Stimulated activated CD4-positive, alpha-beta T cell treated with anti-CD3 and anti-CD28 coated beads, TNF-alpha, amount 100 ng/mL, for 48 hours (primary cell): ENCODE data around the gene NAA40.

Experiments
- DNase-seq, 3 donors: peaks; one replicate each; pipeline ENCODE4 v3.0.0-alpha.2; 2020; ENCODE audit warnings: low read depth in 3 of 3

NAA40 gene

DNA sequence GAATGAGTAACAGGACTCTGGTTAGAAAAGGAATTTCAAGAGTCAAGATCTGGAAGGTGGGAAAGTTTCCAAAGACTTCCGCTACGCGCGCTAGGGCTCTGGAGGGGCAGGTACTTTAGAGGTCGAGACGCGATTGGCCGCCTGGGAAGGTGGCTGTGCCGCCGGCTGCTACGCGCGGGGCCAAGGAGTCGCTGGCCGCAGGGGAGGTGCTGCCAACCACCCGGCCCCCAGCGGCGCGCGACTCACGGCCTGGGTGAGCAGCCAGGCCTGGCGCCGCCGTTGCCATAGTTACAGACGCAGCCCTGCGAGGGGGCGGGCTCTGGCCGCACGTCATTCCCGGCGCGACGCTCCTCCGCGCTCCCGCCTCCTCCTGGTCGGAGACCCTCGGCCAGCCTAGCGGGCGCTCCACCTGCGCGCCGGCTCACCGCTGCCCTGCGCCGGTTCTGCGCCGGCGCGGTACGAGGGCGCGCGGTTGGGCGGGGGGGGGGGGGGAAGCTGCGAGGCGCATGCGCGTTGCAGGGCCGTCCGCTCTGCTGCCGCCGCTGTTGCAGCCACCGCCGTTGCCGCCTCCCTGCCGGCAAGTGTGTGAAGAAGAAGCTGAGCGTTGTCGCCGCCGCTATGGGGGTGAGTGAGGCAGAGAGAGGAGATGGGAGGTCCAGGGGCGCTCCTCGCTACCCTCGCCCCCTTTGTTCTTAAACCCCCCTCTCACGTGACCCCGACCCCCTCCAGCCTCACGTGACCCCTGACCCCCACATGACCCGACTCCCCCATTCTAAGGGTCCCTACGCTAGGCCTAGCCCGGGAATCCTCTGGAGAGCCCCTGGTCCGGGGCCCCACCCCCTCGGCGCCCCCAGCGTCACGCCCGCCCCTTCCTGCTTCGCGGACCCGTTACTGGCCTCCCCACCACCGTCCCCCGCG lies at the start of gene NAA40:
Gene NAA40 (plus strand): TSS at position 524 of the 918 bp plus-strand sequence. CDS start 95 bp downstream, at position 619.
- DNase-seq: peak; percentile 90 to 94 (median 91)

GRCh38 chr11:63889344-63889743 lies 49.5 kb upstream of the NAA40 start:
- DNase-seq: no peak

- DNase-seq: no peak
Observed at GRCh38 chr11:63890368-63890767, 48.4 kb upstream of the NAA40 start.

DNA sequence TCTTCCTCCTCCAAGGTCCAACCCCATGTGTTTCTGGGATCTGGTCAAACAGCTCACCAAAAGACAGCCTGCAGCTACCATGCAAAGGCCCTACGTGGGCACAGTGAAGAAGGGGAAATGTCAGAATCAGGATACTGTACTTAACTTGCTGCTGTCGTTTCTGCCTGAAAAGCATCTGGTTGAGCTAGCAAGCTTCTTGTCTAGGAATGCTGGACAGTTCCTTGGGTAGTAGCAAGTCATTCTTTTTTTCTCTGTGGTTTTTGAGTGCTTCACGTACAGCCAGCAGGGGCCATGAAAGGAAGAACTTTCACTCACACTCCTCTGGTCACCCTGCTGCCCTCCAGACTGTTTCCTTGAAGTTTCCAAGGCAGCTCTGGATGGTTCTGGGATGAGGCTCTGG lies 46.6 kb upstream of the NAA40 start:
- no peak for DNase-seq

DNA sequence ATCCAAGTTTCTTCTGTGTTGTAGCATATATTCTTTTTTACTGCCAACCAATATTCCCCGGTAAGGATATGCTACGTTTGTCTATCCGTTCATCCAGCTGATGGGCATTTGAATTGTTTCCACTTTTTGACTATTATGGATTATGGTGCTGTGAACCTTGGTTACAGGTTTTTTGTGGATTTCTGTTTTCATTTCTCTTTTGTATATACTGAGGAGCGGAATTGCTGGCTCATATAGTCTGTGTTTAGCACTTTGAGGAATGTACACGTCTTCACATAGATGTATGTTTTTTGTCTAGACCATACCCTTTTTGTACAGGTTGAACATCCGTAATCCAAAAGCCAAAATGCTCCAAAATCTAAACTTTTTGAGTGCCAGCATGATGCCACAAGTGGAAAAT lies 45.4 kb upstream of the NAA40 start:
- no peak for DNase-seq

- no peak for DNase-seq
Observed at GRCh38 chr11:63896071-63896470, 42.7 kb upstream of the NAA40 start.

DNA sequence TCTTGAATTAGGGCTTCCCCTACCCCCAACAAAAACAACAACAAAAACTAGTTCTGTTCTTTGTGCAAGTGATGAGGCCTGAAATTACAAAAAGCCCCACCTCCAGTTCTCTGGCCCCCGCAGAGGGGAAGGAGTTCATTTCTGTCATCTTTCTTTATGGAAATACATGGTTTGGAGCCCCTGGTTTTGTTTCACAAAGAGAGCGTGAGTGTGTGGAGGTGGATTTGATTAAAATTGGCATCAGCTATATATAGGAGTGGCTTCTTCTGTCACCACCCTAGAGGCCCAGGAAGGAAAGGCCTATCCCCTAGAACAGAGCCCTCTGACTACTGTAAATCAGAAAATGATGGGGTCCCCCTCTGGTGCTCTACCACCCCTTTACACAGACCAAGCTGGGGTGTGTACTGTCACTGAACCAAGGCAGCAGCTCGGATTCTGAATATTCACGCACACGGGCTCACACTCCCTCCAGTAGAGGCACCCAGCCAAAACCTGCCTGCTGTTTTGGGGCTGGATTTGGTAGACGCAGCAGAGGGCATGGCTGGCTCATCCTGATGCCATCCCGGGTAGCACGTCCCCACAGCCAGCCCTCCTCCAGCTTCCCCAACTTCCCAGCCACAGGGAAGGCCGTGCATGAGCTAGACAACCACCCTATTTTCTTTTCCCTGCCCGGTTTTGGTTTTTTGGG lies 41.2 kb upstream of the NAA40 start:
- DNase-seq: no peak

- no peak for DNase-seq
Observed at GRCh38 chr11:63901660-63902059, 37.1 kb upstream of the NAA40 start.

- no peak for DNase-seq
Observed at GRCh38 chr11:63903884-63904283, 34.9 kb upstream of the NAA40 start.

- no peak for DNase-seq
Observed at GRCh38 chr11:63904743-63905142, 34.1 kb upstream of the NAA40 start.

DNA sequence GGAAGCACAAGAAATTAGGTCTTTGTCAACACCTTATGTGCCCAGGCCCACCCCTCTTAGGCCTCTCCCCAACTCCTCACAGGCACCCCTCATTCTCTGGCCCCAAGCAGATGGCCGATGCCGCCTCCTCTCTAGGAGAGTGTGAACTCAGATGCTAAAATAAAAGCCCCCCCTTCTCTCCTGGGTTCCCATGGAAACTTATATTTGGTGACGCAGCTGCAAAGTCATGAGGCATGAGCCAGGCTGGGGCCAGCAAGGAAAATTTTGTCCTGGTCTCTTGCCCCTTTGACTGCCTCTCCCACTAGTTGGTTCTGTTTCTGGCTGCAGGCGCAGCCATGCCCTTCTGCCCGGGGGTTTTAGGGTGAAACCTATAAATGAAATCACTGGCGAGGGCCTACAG lies 33.6 kb upstream of the NAA40 start:
- DNase-seq: no peak

DNA sequence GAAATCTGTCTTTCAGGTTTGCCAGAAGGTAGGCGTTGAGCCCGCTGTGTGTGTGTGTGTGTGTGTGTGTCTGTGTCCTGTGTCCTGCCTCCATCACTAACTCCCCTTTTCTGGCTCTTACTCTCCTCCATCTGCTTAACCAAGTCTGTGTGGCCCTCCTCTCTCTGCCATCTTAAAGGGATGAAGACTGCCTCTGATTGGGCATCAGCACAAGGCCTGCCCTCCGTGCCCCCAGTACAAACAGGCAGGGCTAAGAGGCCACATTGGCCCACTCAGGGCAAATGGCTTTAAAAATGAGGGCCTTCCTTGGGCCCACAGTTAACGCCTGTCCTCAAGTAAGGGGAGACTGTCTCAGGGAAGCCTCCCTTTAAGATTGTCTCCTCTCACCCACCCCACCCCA lies 32.7 kb upstream of the NAA40 start:
- DNase-seq: no peak

- DNase-seq: peak in 1 of 3 donors; percentile 57
Observed at GRCh38 chr11:63906585-63906984, 32.2 kb upstream of the NAA40 start.

- DNase-seq: no peak
Observed at GRCh38 chr11:63907063-63907462, 31.7 kb upstream of the NAA40 start.

GRCh38 chr11:63907808-63908530 lies 30.8 kb upstream of the NAA40 start:
- DNase-seq: no peak

GRCh38 chr11:63908631-63909401 lies 30.0 kb upstream of the NAA40 start:
- no peak for DNase-seq

DNA sequence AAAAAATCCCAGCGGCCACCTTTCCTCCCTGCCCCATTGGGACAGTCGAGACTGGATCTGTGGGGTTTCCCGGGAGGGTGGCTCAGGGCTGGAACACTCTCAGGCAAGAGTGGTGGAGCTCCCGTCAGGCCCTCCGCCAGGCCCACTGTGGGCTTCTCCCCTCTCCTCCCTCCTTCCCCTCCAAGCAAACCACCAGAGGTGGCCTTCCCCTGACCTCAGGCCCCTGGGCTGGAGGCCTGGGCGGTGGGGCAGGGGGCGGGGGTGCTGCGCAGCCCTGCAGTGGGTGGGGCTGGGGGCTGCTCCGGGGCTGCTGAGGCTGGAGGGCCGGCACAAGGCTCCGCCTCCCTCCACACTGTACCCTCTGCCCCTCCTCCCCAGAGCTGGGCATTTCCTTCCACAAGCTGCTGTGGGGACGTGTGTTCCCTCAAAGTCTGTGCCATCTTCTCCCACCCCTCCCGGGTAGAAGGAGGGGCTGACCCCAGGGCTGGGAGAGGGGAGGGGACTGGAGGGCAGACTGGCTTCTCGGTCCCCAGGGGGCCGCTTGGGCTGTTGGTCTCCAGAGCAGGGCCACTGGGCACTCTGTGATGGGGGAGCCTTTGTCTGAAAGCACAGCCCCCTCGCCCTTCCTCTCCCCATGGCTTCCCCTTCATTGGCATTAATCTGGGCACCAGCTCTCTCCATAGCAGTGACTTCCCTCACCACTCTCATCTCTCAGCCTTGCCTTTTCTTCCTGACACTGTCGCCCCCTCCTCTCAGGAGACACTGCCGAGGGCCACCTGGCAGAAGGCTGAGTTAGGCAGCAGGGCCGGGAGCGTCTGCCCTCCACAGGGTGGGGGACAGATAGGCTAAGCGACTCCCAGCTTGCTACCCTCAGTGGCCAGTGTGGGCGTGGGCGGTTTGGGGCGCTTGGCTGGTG lies 29.0 kb upstream of the NAA40 start:
- DNase-seq: no peak

DNA sequence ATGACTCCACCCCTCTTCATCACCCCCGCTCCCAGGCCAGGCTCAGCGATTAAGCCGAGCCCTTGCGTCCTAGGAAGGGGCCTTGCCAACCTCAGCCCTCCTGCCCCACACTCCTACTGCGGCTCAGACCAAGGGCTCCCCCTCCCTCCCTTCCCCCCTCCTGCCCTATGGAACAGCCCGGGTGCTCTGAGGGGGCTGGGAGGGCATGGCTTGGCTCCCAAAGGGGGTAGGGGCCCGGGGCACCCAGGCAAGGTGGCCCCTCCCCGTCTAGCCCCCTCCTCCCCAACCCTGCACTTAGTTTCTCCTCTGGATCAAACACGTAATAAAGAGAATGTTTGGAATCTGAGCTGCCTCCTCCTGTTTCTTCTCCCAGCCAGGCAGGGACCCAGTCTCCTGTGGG lies 28.1 kb upstream of the NAA40 start:
- DNase-seq: no peak

- no peak for DNase-seq
Observed at GRCh38 chr11:63911440-63911839, 27.4 kb upstream of the NAA40 start.

- DNase-seq: no peak
Observed at GRCh38 chr11:63911876-63912275, 26.9 kb upstream of the NAA40 start.

DNA sequence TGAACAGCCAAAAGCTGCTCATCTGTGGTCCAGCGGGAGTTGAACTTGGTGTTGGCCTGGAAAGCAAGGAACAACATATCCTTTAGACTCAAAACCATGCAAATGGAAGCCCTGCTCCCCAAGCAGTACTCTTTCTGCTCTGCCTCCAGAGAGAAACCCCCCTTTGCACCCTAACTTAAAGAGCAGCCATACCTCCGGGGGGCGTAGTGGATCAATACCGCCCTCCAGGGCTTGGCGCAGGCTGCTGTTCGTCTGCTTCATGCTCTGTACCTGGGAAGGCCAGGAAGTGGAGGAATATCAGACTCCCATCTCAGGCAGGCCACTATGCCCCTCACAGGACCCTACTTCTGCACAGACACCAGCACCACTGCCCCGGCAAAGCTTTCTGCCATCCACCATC lies 26.1 kb upstream of the NAA40 start:
- no peak for DNase-seq
